NOMO-1 (cell line): ENCODE results near the gene ERCC6L.
"Not testable (repeated sequence)": the region's sequence is repeated elsewhere in the genome, so short reads cannot be mapped to it uniquely, and the experiment has no call there.

ENCODE experiments used
- DNase-seq, 2 experiments: peaks; one replicate each; lab custom pipeline; 2025; ENCODE audit not compliant: unreplicated experiment in 2 of 2; lab: John Stamatoyannopoulos, UW

The ERCC6L gene

DNA sequence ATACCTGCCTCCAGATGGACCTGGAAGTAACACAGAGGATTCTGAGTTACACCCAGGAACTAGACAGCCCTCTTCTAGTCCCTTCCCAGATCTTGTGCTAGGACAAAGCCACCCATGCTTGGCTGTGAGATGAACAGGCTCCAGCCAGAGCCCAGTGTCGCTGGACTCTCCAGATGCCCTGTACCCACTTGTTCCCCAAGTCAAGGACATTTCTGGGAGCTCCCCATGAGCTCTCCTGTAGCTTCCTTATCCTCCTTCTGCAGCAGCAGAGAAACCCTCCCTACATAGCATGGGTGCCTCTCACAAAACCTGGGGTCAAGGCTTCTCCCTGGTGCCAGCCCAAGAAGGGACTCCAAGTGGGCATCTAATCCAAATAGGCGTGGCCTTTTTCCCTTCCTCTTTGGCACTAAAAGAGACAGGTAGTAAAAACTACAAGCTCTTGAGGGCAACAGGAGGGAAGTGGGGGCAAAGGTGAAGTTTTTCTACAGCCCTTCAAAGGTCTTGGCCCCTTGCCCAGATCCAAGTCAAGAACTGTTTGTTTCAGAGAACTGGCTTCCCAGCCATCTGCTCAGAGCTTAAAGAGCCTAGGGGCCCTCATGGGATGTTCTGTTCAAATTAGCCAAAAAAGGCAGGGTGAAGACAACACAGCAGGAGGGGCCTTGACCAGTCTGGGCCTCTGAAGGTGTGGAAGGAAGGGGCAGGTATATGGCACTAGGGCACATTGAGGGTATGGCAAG lies 8.5 kb upstream of the ERCC6L start:
- DNase-seq = no peak

DNA sequence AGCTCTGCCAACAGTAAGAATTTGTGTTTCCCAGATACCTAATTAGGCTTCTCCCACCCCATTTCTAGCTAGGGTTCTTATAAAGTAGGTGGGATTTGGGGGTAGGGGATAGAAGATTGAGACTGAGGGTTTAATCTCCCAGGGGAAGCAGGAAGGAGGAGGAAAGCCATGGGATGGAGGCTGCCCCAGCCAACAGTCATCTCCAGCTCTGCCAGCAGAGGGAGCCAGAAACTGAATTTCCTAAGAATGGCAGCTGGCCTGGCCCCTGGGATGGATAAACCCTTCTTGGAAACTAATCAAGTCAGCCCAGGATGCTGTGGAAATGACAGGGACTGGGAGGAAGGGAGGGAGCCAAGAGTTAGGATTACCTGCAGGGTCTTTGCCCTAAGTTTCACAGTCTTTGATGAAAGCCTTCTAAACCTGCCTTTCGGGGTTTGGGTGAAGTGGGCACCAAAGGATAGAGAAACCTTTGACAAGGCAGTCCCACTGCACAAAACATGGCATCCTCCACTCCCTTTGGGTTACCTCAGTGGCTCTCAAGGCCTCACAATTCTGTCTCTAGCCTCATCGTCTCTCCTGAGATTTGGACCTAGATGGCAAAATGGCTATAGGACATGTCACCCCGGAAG lies 6.7 kb upstream of the ERCC6L start:
- DNase-seq = peak in 1 of 2 experiments; percentile 11

DNA sequence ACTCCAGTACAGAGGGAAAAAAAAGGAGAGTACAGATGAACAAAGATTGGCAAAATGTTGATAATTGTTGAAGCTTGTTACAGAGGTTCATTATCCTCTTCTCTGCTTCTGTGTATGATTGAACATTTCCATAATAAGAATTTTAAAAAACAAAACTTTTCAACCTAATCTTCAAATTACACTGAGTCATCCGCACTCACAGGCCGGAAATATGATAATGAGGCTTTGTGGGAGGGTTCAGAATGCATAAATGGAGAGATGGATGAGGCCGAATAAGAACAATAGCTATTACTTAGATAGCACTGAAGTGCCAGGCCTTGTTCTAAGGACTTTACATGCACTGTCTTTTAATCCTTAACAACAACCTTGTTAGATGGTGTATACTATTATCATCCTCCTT lies 4.6 kb upstream of the ERCC6L start:
- DNase-seq = peak in 1 of 2 experiments; percentile 5

- no peak for DNase-seq
These were observed 2.1 kb upstream of the ERCC6L start for GRCh38 chrX:72240976-72241375.

DNA sequence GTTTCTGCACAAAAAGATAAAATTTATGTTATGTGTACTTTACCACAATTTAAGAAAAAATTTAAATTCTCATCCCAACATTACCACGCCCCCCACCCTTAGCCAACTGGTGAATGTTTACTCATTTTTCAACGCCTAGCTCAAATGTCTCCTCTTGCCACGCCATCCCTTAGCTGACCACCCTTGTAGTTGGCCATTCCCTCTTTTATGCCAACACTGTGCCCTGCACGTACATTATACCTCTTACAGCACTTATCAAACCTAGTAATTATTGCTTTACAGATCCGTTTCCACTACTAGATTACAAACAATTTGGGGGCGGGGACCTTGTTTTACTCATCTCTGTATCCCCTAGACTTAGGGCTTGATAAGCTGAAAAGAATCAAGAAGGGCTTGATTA lies 644 bp downstream of the ERCC6L start:
- DNase-seq = no peak

DNA sequence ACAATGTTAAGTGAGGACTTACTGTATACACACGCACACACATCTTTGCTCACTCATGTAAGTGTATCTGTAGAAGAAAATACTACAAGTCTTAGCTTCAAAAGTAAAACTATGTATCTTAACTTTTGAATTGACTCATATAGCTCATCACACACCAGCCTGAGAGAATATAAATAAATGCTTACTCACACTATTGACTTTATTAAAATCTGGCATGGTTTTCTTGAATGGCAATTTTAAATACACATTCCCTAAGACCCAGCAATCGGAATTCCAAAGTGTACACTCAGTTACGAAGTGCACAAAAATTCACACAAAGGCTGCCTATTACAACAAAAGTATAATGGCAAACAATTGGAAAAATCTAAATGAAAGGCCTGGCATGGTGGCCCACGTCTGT lies 2.0 kb downstream of the ERCC6L start:
- no peak for DNase-seq

GRCh38 chrX:72230290-72230689 lies 8.5 kb downstream of the ERCC6L start:
- no peak for DNase-seq

GRCh38 chrX:72220375-72220774 lies 18.5 kb downstream of the ERCC6L start:
- DNase-seq = not testable (repeated sequence)

- no peak for DNase-seq
These were observed 21.9 kb downstream of the ERCC6L start for GRCh38 chrX:72216973-72217372.

- no peak for DNase-seq
These were observed 30.6 kb downstream of the ERCC6L start for GRCh38 chrX:72208126-72208800.

DNA sequence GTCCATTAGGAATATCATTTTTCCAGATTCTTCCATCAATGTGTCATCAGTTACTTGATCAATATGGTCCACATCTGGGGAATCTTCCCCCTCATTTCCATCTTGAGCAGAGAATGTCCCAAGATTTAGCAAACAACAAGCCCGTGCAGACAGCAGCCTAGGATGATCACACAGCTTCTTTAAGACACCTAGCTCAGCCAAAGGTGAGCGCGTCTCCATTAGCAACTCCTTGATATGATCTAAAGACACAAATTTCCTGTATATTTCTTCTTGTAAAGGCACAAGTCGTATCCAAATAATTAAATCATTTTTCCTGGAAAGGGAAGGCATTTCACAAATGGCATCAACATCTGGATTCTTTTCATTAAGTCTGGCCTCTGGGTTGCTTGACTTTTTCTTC lies 31.5 kb downstream of the ERCC6L start:
- no peak for DNase-seq

GRCh38 chrX:72205706-72206105 lies 33.1 kb downstream of the ERCC6L start:
- no peak for DNase-seq

GRCh38 chrX:72203421-72203820 lies 35.4 kb downstream of the ERCC6L start:
- DNase-seq = no peak

DNA sequence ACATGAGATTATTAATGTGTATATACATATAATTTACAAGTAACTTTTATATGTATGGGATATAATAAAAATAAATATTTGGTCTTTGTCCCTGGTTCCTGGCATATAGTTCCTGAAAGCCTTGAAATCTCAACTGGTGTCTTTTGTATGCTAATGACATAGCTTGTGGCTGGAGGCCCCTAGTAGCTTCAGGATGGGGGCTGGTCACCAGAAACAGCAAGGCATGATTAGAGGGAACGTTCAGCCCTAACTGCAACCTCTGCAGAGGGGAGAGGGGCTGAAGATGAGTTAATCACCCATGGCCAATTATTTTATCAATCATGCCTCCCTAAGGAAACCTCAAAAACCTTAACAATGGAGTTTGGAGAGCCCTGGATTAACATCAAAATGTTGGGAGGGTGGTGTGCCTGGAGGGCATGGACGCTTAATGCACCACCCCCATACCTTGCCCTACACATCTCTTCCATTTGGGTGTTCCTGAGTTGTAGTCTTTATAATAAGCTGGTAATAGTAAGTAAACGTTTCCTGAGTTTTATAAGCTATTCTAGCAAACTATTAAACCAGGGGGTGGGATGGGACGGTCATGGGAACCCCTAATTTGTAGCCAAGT lies 35.9 kb downstream of the ERCC6L start:
- no peak for DNase-seq

DNA sequence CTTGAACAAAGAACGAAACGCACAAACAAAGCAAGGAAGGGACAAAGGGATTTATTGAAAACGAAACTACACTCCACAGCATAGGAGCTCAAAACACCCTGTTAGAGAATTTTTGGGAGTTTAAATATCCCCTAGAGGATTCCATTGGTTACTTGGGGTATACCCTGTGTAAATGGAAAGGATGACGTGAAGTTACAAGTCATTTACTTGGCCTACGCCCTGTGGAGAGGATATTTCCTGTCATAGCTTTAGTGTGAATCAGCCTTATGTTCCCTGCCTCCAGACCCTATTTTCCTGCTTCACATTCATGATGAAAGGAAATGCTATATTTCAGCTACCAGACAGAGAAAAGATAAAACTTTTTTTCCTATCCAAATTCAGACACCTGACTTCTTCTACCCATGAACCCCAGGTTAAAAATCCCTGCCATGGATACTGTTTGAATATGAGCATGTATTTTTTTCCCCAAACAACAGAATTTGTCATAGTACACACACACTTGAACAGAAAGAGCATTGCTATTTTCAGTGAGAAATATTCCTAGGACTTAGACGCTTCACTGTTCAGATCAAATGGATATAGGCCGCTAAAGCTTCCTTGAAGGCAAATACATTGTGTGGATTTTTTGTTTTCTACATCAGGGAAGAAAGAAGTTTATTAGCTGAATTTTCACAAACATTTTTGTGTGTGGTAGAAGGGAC lies 36.8 kb downstream of the ERCC6L start:
- no peak for DNase-seq

DNA sequence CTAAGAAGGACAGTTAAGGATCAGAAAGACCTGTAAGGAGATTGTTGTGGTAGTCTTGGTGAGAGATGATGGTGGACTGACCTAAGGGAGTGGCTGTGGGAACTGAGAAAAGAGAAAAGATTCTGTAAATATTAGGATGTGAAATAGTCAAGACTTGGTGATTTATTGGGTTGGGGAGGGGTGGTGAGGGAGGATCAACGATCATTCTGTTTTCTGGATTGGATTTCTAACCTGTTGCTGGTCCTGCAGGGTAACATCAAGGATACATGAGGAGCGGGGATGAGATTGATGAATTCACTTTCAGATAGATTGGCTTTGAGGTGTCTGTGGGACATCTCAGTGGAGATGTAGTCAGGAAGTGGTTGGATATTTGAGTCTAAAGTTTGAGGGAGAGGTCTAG lies 55.9 kb downstream of the ERCC6L start:
- DNase-seq = no peak

GRCh38 chrX:72181178-72182125 lies 57.4 kb downstream of the ERCC6L start, which contains the start of gene PIN4:
Gene PIN4, plus strand, starts transcription at chrX:72181757. Its CDS starts 29 bp downstream, at chrX:72181786.
- DNase-seq = peak; percentile 86 to 88

- DNase-seq = no peak
These were observed 58.3 kb downstream of the ERCC6L start for GRCh38 chrX:72180539-72180938.

DNA sequence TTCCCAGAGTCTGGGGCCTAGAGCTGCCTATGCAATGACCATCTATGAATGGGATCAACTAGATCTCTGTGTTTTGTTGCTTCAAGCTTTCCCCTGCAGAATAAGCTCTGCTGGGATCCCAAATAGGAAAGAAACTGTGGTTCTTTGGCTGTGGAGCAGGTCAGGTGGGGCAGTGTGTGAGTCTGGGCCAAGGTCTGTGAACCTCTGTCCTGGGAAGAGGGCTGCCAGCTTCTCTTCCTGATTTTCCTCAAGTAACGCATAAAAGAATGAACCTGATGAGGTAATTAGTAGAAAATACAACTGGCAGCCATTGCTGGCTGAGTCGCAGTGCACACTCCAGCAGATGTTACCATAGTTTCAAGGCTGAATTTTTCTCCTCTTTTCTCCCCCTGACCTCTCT lies 61.8 kb downstream of the ERCC6L start:
- DNase-seq = no peak

- not testable (repeated sequence) for DNase-seq
These were observed 62.5 kb downstream of the ERCC6L start for GRCh38 chrX:72176289-72176688.
